GM20431 (cell line): ENCODE data around the gene SOX18.
"Not testable (repeated sequence)": the region's sequence is repeated elsewhere in the genome, so short reads cannot be mapped to it uniquely, and the experiment has no call there.

Source experiments
- in situ Hi-C: fragments of 300-500 bp; cut with MseI, MboI; formaldehyde crosslinking; loops from one replicate; pipeline ENCODE4 v1.15.0; 2020; ENCODE audit warnings: low sequenced_read_pairs; ENCODE audit not compliant: unreplicated experiment

SOX18 gene

DNA sequence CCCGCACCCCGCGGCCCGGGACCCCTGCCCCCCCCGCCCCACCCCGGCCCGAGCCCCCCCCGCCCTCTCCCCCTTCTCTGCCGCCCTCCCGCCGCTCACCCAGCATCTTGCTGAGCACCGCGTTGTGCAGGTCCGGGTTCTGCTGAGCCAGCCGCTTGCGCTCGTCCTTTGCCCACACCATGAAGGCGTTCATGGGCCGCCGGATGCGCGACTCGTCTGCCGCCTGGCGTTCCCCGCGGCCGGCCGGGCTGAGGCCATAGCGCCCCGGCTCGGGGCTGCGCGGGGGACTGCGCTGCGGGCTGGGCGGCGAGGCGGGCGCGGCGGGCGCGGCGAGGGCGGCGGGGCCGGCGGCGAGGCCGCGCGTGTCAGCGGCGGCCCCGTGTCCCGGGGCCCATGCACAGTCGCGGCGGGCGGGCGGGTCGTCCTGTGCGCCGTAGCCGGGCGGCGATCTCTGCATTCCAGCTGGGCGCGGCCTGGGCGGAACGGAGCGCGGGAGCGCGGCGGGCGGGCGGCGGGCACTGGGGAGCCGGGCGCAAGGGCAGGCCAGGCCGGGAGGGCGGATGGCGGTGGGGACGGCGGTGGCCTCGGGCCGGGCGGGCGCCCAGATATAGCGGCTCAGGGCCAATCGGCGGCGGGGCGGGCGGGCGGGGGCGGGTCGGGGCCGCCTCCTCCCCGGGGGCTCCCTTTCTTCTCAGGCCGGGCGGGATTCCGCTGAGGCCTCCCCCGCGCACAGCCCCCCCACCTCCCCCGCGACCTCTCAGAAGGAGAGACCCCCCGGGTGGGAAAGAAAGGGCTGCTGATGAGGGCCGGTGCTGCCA lies at the start of gene SOX18:
Gene SOX18, minus strand, starts transcription at position 580 of the 818 bp plus-strand sequence. Its CDS starts 123 bp downstream, at position 457.
- in situ Hi-C loops: no loop called here

GRCh38 chr20:64098471-64099013 lies 49.1 kb upstream of the SOX18 start:
- in situ Hi-C loops: no loop called here

DNA sequence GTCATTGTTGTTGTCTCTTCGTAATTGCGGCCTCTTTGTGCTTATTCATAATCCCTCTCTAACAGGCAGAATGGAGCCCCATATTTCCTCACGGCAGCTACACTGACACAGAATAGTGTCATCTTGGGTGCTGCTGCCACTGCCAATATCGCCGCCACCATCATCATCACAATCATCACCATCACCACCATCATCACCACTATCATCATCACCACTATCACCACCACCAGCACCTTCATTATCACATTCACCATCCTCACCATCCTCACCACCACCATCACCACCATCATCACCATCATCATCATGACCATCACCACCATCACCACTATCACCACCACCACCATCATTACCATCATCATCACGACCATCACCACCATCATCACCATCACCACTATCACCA lies 47.1 kb upstream of the SOX18 start:
- in situ Hi-C loops: no loop called here

DNA sequence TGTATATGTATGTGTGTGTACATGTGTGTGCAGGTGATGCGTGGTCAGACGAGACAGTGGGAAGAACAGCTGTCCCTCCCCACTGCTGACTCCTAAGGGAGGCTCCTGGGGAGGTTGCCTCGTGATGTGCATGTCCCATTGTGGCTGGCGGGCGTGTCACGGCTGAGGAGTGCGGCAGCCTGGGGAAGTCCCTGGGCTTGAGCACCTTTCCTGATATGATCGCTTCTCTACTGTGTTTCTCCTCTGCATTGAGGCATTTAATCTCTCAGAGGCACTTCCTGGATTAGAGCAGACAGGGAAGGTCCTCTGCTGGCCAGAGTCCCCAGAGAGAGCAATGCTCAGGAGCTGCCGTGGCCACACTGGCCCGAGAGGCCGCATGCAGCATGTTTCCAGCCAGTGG lies 46.5 kb upstream of the SOX18 start:
- in situ Hi-C loops: no loop called here

DNA sequence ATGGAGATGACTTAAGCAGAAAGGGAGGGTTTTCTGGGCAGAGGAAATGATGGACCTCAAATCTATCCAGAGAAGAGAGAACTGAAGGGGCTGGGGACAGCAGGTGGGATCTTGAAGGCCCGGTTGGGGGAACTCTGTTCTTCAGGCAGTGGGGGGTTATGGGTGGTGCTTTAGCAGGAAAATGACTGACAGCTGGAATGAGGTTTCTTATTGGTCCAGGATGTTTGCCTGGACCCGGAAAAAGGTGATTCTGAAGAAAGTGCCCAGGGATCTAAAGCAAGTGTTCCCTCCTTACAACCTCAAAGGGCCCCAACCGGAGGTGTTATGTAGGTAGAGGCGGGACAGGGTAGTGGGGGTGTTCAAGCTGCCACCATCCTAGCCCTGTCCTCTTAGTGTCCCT lies 46.0 kb upstream of the SOX18 start:
- in situ Hi-C loops: no loop called here

GRCh38 chr20:64093013-64093503 lies 43.6 kb upstream of the SOX18 start:
- in situ Hi-C loops: no loop called here

- in situ Hi-C loops: no loop called here
Observed at GRCh38 chr20:64092258-64093012, 43.0 kb upstream of the SOX18 start.

DNA sequence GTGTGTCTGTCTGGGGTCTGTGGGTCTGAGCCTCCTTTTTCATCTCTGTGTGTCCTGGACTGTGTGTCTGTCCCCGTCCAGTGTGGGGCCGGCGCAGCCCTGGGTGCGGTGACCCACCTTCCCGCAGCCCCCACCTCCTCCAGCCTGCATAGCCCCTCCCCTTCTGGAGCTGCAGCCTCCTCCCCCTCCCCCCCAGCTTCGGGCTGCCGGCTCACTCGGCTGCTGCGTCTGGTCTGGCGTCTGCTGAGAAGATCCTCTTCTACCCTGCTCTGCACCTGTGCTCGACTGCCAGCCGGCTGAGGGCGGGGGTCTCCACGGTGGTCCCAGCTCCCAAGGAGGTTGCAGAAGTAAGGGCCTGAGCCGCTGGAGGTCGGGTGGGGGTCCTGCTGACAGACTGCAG lies 42.3 kb upstream of the SOX18 start:
- in situ Hi-C loops: no loop called here

DNA sequence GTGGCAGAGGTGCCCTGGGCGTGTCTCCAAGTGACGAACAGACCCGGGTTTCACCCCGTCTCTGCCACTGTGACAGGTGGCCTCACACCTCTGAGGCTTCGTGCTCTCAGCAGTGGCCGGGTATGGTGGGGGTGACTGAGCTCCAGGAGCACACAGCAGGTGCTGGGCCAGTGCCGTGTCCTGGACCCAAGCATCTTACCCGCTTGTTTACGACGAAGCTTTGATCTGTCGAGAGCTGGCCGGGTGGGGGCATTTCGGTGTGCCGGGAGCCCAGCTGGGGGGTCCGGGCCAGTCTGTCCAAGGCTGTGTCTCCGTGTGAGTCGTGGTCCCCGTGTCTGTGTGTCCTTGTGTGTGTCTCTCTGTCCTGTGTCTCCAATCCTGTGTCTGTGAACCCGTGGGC lies 41.9 kb upstream of the SOX18 start:
- in situ Hi-C loops: no loop called here

DNA sequence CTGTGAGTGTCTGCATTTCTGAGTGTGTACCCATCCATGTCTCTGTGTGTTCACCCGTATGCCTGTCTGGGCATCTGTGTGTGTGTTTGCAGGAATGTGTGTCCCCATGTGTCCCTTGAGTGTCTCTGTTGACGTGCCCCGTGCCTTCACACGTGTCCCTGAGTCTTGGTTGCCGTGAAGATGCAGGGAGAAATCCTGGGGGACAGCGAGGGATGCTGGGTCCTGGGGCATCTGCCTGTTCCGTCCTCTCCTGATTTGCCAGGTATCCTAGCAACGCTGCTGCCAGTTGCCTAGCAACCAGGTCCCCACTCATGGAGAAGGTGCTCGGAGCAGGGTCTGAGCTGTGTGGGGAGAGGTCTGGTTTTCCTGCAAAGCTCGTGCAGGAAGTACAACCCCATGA lies 40.7 kb upstream of the SOX18 start:
- in situ Hi-C loops: no loop called here

GRCh38 chr20:64088586-64088985 lies 39.1 kb upstream of the SOX18 start:
- in situ Hi-C loops: not testable (repeated sequence)

GRCh38 chr20:64087226-64087825 lies 37.9 kb upstream of the SOX18 start:
- in situ Hi-C loops: not testable (repeated sequence)

- in situ Hi-C loops: no loop called here
Observed at GRCh38 chr20:64086801-64087200, 37.4 kb upstream of the SOX18 start.

DNA sequence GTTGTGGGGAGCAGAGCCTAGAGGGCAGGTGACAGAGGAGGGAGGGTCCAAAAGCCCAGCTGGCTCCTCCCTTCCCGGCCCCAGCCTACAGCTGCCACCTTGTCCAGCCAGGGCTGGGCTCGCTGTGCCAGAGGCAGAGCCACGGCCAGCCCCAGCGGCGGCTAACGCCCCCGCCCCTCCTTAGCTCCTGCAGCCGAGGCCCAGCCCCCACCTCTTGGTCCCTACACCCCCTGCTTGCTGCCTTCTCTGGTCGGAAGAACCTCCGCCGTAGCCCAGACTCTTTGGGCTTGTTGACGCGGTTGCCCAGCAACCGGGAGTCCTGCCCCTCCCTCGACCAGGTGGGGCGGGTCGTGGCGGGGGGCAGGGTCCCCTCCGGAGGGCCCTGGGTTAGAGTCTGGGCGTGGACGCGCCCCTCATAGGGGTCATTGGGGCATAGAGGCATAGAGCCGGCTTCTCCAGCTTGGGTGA lies 35.3 kb upstream of the SOX18 start:
- in situ Hi-C loops: no loop called here

- in situ Hi-C loops: no loop called here
Observed at GRCh38 chr20:64083804-64084684, 34.6 kb upstream of the SOX18 start, which contains the start of gene LKAAEAR1. Gene LKAAEAR1 (minus strand): TSS chr20:64084398. CDS start chr20:64084219, 179 bp downstream.

DNA sequence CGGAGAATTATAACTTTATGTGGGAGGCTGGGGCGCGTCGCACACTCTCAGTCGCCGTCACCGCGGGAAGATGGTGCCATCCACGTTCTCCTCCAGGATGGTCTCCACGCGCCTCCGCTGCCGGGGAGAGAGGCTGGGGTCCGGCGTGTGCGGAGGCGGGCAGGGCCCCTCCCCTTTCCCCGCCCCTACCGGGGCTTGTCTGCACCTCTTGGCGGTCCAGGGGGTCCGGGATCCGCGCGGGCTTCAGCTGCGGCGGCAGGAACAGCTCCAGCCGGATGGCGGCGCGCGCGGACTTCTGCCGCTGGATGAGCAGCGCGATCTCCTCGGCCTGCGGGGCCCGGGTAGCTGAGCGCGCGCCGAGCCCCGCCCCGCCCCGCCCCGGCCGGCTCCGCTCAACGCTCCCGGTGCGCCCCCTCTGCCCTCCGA lies 34.0 kb upstream of the SOX18 start:
- in situ Hi-C loops: no loop called here

DNA sequence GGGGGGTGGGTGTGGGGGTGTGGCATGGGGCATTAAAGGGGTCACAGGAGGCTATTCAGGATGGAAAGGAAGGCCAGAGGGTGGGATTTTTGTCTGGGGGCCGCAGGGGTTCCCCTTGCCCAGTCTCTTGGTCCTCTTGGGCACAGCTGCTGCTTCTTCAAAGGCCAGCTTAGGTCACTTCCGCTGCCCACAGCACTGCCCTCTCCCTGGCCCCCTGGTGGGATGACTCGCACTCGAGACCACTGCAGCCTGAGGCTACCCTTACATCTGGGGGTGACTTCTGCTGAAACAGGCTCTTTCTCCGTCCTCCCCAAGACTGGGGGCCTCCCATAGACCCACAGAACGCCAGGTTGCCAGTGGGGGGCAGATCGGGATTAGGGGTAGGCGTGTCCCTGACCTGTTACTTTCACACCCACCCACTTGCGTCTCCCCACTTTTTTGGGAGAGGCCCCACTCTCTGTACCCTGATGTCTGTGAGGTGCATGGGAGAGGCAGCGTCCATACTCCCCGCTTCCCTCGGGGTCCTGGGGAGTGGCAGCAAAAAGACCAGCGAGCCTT lies 33.5 kb upstream of the SOX18 start:
- in situ Hi-C loops: no loop called here

DNA sequence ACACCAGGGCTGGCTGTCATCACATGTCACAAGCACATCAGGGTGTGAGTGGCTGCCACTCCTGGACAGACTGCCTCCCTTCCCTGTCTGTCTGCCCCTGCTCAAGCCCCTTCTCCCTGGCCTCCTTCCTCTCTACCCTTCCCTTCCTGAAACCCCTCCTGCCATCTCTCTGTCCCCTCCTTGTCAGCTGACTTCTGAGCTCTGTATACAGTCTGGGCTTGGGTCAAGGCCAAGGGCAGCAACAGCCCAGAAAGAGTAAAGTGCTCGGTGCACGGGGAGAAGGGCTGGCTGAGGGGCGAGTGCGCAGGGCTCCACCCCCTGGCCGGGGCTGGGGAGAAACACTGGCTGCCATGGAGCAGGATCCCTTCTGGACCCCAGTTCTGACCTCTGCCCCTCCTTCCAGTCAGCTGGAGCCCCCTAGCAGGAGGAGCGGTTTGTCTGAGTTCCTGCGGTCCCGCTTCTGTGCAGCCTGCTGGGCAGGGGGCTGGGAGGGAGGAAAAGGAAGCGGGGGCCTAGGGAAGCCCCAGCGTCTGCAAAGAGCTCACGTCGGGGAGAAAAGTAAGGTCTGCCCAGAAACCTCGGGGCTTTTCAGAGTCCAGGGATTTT lies 32.8 kb upstream of the SOX18 start:
- in situ Hi-C loops: no loop called here

DNA sequence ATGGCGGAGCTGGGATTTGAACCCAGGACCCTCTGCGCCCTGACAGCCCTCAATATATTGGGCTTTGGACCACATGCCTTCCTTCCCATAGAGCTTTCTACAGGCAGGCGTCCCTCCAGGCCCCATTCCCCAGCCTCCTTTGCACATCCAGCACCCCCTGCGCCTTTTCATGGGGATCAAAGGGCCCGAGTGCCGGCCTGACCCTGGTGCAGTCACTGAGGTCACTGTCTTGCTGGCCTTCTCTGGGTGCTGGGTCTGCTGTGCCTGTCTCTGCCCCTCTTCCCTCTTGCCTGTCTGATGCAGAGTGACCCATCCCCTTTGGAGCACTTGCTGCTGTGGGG lies 32.2 kb upstream of the SOX18 start:
- in situ Hi-C loops: no loop called here
